ENCODE data around the gene RPL28. TPM values are rescaled to one million over a fixed set of nuclear protein-coding genes. Genes with fewer than 3 reads are reported as not detected.
A peak's percentile ranks its signal among the peaks of the same experiment; 100 is the strongest.

Gene RPL28
- total RNA-seq, 1 experiment from 2014 or later = 452 TPM

- no peak for DNase-seq (ENCODE audit: low read depth)
Observed at GRCh38 chr19:55423225-55424005, 37.7 kb downstream of the RPL28 start.

- no peak for DNase-seq (ENCODE audit: low read depth)
Observed at GRCh38 chr19:55424518-55424917, 38.8 kb downstream of the RPL28 start.

DNA sequence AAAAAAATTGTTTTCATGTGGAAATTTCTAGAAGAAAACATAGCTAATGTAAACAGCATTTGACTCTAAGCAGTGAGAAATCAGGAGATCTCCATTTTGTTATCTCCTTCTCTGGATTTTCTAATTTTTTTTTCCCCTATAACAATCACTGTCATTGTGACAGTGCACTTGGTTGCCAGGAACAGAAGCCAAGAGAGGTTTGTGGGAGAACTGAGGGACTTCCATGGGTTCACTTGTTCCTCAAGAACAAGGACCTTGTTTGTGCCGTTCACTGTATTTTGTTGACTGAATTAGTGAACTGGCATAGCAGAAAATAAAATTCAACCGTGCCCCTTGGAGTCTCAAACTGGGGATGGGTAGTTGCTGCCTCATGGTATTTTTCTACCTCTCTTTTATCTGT is 40.3 kb downstream of the RPL28 start:
- DNase-seq (ENCODE audit: low read depth) = no peak

GRCh38 chr19:55431183-55431582 is 45.5 kb downstream of the RPL28 start:
- DNase-seq (ENCODE audit: low read depth) = no peak

DNA sequence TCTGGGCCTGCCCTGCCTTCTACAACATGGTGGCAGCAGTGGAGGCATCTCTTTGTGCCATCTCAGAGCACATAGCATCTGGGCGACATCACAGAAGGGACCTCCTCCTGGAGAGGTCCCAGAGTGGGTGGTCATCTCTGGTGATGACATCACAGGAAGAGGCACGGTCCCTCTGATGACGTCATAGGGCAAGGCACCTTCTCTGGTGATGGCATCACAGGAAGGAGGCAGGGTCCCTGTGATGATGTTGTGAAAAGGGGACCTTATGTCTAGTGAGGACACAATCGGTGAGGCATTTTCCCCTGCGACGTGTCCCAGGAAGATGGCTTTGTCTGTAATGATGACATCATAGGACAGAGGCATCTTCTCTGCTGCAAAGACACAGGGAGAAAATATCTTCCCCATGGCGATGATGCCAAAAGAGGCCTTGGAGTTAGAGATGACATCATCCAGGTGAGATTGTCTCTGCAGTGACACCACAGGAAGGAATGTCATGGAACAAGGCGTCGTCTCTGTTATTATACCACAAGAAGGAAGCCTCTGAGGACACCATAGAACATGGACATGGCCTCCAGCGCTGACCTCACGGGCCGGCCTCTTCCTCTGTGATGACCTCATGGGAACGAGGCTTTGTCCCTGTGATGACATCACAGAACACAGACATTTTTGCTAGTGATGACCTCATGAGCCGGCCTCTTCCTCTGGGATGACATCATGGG is 46.7 kb downstream of the RPL28 start:
- DNase-seq (ENCODE audit: low read depth) = no peak

- DNase-seq (ENCODE audit: low read depth) = no peak
Observed at GRCh38 chr19:55433292-55433691, 47.6 kb downstream of the RPL28 start.

GRCh38 chr19:55434356-55434919 is 48.7 kb downstream of the RPL28 start:
- DNase-seq (ENCODE audit: low read depth) = no peak

DNA sequence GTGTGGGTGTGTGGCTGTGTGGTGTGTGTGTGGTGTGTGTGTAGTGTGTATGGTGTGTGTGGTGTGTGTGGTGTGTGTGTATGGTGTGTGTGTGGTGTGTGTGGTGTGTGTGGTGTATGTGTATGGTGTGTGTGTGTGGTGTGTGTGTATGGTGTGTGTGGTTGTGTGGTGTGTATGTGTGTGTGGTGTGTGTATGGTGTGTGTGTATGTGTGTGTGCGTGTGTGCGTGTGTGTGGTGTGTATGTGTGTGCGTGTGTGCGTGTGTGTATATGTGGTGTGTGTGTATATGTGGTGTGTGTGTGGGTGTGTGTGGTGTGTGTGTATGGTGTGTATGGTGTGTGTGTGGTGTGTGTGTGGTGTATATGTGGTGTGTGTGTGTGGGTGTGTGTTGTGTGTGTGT is 49.3 kb downstream of the RPL28 start:
- no peak for DNase-seq (ENCODE audit: low read depth)

GRCh38 chr19:55436847-55437246 is 51.1 kb downstream of the RPL28 start:
- DNase-seq (ENCODE audit: low read depth) = no peak

GRCh38 chr19:55437410-55437809 is 51.7 kb downstream of the RPL28 start:
- DNase-seq (ENCODE audit: low read depth) = peak; percentile 74

- no peak for DNase-seq (ENCODE audit: low read depth)
Observed at GRCh38 chr19:55439052-55439451, 53.3 kb downstream of the RPL28 start.

- DNase-seq (ENCODE audit: low read depth) = no peak
Observed at GRCh38 chr19:55440411-55441105, 54.8 kb downstream of the RPL28 start.

GRCh38 chr19:55441319-55441691 is 55.6 kb downstream of the RPL28 start:
- DNase-seq (ENCODE audit: low read depth) = no peak

GRCh38 chr19:55441692-55442321 is 56.1 kb downstream of the RPL28 start:
- no peak for DNase-seq (ENCODE audit: low read depth)

DNA sequence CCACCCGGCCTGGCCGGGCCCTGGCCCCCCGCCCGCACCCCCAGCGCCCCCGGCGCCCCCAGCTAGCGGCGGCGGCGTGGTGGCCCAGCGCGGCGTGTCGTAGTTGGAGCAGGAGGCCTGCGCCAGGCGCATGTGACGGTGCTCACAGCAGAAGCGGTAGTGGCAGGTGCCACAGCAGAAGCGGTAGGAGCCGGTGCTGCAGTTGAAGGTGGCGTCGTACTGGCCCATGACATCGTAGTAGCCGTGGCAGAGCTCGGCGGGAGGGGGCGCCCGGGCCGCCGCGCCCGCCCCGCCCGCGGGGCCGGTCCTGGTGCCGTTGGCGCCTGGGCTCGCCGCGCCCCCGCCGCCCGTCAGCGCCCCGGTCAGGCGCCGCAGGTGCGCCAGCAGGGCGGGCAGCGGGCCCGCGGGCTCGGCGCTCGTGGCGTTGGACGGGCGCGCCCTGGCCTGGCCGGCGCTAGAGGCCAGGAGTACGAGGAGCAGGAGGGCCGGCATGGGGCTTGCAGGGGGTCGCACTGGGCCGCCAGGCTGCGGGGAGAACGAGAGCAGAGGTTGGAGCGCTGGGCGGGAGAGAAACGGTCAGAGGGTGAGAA is 56.7 kb downstream of the RPL28 start:
- DNase-seq (ENCODE audit: low read depth) = no peak

DNA sequence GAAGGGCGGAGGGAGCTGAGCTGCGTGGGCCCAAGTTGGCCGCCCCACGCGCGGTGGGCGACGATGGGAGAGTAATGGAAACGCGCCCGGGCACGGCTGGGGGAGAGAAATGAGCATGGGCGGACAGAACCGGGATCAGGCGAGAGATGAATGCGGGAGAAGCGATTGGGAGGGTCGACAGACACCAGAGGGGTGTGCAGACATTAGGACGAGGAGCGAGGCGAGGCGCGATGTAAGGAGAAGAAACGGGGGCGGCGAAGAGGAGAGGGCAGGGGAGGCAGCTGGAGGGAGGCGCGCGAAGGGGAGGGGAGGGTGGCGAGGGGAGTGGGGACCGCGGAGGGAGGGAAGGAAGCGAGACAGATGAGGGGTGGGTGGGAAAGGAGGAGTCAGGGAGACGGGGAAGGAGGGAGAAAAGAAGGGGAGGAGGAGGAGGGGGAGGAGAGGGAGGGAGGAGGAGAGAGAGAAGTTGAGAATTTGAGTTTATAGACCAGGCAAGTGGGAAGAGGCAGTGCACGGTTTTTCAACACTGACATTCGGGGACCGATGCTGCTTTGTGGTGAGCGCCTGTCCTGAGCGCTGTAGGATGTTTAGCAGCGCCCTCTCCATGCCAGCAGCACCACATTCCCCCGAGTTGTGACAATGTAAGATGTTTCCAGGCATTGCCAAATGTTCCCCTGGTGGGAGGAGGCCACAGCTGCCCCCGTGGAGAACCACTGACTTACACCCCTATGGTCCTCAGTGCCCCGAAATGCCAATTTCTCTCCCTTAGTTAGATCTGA is 57.5 kb downstream of the RPL28 start, which contains the start of gene SHISA7:
Gene SHISA7 (minus strand): TSS at position 256 of the 779 bp plus-strand sequence. CDS start 437 bp downstream, outside the sequence.
- no peak for DNase-seq (ENCODE audit: low read depth)

GRCh38 chr19:55443824-55444480 is 58.2 kb downstream of the RPL28 start:
- DNase-seq (ENCODE audit: low read depth) = no peak

DNA sequence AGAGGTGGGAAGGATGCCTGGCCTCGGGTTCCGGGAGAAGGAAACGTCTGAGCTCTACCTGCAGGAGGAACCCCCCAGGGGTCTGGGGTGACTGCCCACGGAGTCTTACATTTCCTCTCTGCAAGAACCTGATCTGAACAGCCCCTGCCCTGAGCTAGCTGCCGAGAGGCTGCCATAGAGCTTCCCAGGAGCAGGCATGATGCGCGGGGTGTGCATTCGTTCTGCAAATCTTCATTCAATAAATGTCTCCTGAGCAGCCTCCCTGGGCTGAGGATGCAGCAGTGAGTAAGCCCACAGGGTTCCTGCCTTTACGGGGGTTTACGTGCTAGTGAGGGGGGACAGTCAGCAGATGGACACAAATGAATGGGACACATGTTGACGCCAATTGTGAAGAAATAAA is 58.9 kb downstream of the RPL28 start:
- DNase-seq (ENCODE audit: low read depth) = no peak

DNA sequence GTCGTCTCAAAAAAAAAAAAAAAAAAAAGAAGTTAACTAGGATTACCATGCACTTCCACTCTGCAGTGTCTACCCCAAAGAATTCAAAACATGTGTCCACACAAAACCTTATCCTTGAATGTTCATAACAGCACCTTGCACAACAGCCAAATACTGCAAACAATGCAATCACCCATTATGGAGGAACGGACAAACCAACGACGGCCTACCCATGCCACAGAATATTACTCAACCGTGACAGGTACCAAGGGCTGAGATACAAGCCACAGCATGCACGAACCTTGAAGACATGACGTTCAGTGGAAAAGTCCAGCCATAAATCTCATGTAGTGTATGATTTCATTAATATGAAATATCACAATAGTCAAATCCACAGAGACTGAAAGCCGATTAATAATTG is 60.3 kb downstream of the RPL28 start:
- no peak for DNase-seq (ENCODE audit: low read depth)

Measured in M059J (cell line).